Smooth muscle cell (in vitro differentiated cells): ENCODE results near the gene GRM7. TPM values are rescaled to one million over a fixed set of nuclear protein-coding genes. Genes with fewer than 3 reads are reported as not detected.

Experiments used
- DNase-seq: peaks from one replicate; lab custom pipeline; 2025; ENCODE audit not compliant: unreplicated experiment; lab: John Stamatoyannopoulos, UW
- H2AFZ ChIP-seq: fragments of 200-600 bp; sonication (generic); 2 replicates; pipeline ENCODE4 v1.6.0; 2016; ENCODE audit warnings: antibody characterized with exemption, low read depth, mild to moderate bottlenecking
- H3F3A ChIP-seq: fragments of 200-600 bp; sonication (generic); 2 replicates; pipeline ENCODE4 v1.6.0; 2017; ENCODE audit warnings: antibody characterized with exemption, low read depth
- H3K27ac ChIP-seq: fragments of 200-600 bp; sonication (generic); 2 replicates; pipeline ENCODE4 v1.5.1; 2016; ENCODE audit warnings: low read depth, mild to moderate bottlenecking
- H3K27me3 ChIP-seq: fragments of 200-600 bp; sonication (generic); 2 replicates; pipeline ENCODE4 v1.6.1; 2016; ENCODE audit warnings: low read depth, mild to moderate bottlenecking
- H3K36me3 ChIP-seq: fragments of 200-600 bp; sonication (generic); 2 replicates; pipeline ENCODE4 v1.5.1; 2016; ENCODE audit warnings: low read depth
- H3K4me1 ChIP-seq: fragments of 200-600 bp; sonication (generic); 2 replicates; pipeline ENCODE4 v1.5.1; 2016; ENCODE audit warnings: low read depth
- H3K4me2 ChIP-seq: fragments of 200-600 bp; sonication (generic); 2 replicates; pipeline ENCODE4 v1.6.0; 2016; ENCODE audit warnings: mild to moderate bottlenecking
- H3K4me3 ChIP-seq: fragments of 200-600 bp; sonication (generic); 2 replicates; pipeline ENCODE4 v1.5.1; 2016; ENCODE audit warnings: mild to moderate bottlenecking
- H3K79me2 ChIP-seq: fragments of 200-600 bp; sonication (generic); 2 replicates; pipeline ENCODE4 v1.6.0; 2016; ENCODE audit warnings: low read depth, mild to moderate bottlenecking
- H3K9ac ChIP-seq: fragments of 200-600 bp; sonication (generic); 2 replicates; pipeline ENCODE4 v1.6.0; 2016; ENCODE audit warnings: low read depth
- H3K9me3 ChIP-seq: fragments of 200-600 bp; sonication (generic); replicated peaks from 2 replicates; pipeline ENCODE4 v1.5.1; 2016; ENCODE audit warnings: low read depth
- H4K20me1 ChIP-seq: fragments of 200-600 bp; sonication (generic); 2 replicates; pipeline ENCODE4 v1.6.0; 2016; ENCODE audit warnings: low read depth
- CTCF ChIP-seq: fragments of 200-600 bp; sonication (generic); IDR thresholded peaks from 2 replicates; pipeline ENCODE4 v1.5.1; 2017; ENCODE audit warnings: borderline replicate concordance, mild to moderate bottlenecking, antibody characterized with exemption; ENCODE audit not compliant: insufficient read depth, poor library complexity, severe bottlenecking
- WGBS: methylation state at CpG from one replicate; pipeline ENCODE4 v1.1.7; 2016; ENCODE audit warnings: low lambda C conversion rate; 5-methylcytosine and 5-hydroxymethylcytosine counted together
- polyA plus RNA-seq: library from polyadenylated mRNA; unstranded; fragments of >200 nt; fragmentation: Nextera tagmentation; extraction: Ambion mirVana; gene quantifications from 2 replicates; pipeline ENCODE4 v1.2.1, GENCODE V29; 2016
- total RNA-seq: library from RNA; depleted of rRNA; stranded (reverse); fragments of >200 nt; gene quantifications from 2 replicates; pipeline ENCODE4 v1.2.3, GENCODE V29; 2014

The GRM7 gene
- total and polyA plus RNA-seq, 2 experiments from 2014 or later = not detected

GRCh38 chr3:7195934-7196333 lies 335.0 kb downstream of the GRM7 start:
- H3K4me2 ChIP-seq = no peak overlapping the region
- H3K27me3 ChIP-seq = no peaks in the 10 kb centered on the region
- H2AFZ ChIP-seq = no peak overlapping the region
- no peaks in the 10 kb centered on the region for H3K79me2 ChIP-seq
- H4K20me1 ChIP-seq = no peaks in the 10 kb centered on the region
- no peaks in the 10 kb centered on the region for H3K9me3 ChIP-seq
- TF ChIP-seq CTCF = no peak
- no peak overlapping the region for H3K9ac ChIP-seq
- no peak overlapping the region for H3K4me3 ChIP-seq
- H3K4me1 ChIP-seq = no peaks in the 10 kb centered on the region
- DNase-seq = no peak
- no peaks in the 10 kb centered on the region for H3K36me3 ChIP-seq
- H3F3A ChIP-seq = no peaks in the 10 kb centered on the region
- no peak overlapping the region for H3K27ac ChIP-seq
- 88% methylated on average over 1 of the region's 1 CpG for WGBS

GRCh38 chr3:7201784-7202183 lies 340.9 kb downstream of the GRM7 start:
- no peak overlapping the region for H3K27ac ChIP-seq

GRCh38 chr3:7203969-7204847 lies 343.3 kb downstream of the GRM7 start:
- no peak for TF ChIP-seq CTCF
- WGBS = 91% methylated on average over 5 of the region's 5 CpGs
- Histone ChIP-seq H3K27ac (no peak overlapping the region), H3K36me3 (no peaks in the 10 kb centered on the region), H2AFZ (no peak overlapping the region), H3K4me3 (no peak overlapping the region), H3K4me2 (no peak overlapping the region), H3K9ac (no peak overlapping the region), H3K79me2 (no peaks in the 10 kb centered on the region), H3K4me1 (no peaks in the 10 kb centered on the region), H4K20me1 (no peaks in the 10 kb centered on the region), H3F3A (no peaks in the 10 kb centered on the region), H3K9me3 (no peaks in the 10 kb centered on the region), H3K27me3 (no peaks in the 10 kb centered on the region)
- DNase-seq = no peak

More at GRCh38 chr3:7201784-7202183, 340.9 kb downstream of the GRM7 start:
- Histone ChIP-seq H4K20me1 (no peaks in the 10 kb centered on the region), H3K9ac (no peak overlapping the region), H3F3A (no peaks in the 10 kb centered on the region), H3K9me3 (no peaks in the 10 kb centered on the region), H3K4me2 (no peak overlapping the region), H3K27me3 (no peaks in the 10 kb centered on the region), H3K36me3 (no peaks in the 10 kb centered on the region), H3K79me2 (no peaks in the 10 kb centered on the region), H3K4me1 (no peaks in the 10 kb centered on the region), H2AFZ (no peak overlapping the region), H3K4me3 (no peak overlapping the region)
- no peak for TF ChIP-seq CTCF
- WGBS = 88% methylated on average over 2 of the region's 2 CpGs
- DNase-seq = no peak

- Histone ChIP-seq H4K20me1 (no peaks in the 10 kb centered on the region), H3K4me1 (no peaks in the 10 kb centered on the region), H3F3A (no peaks in the 10 kb centered on the region), H3K9me3 (no peaks in the 10 kb centered on the region), H2AFZ (no peak overlapping the region), H3K27me3 (no peaks in the 10 kb centered on the region), H3K36me3 (no peaks in the 10 kb centered on the region), H3K4me2 (no peak overlapping the region), H3K27ac (no peak overlapping the region), H3K9ac (no peak overlapping the region), H3K79me2 (no peaks in the 10 kb centered on the region), H3K4me3 (no peak overlapping the region)
- no peak for DNase-seq
- no peak for TF ChIP-seq CTCF
- WGBS = 84% methylated on average over 2 of the region's 2 CpGs
Observed at GRCh38 chr3:7204848-7205156, 343.9 kb downstream of the GRM7 start.
